NT2/D1 (cell line): ENCODE results near the gene SND1.

Experiments
- SUZ12 ChIP-seq: IDR thresholded peaks from 2 replicates; pipeline ENCODE4 v1.6.1; 2011; ENCODE audit not compliant: insufficient read length, insufficient read depth; ENCODE audit errors: extremely low read depth
- YY1 ChIP-seq: IDR thresholded peaks from 2 replicates; pipeline ENCODE4 v1.6.1; 2011; ENCODE audit not compliant: insufficient read length, insufficient read depth
- ZNF274 ChIP-seq: IDR thresholded peaks from 2 replicates; pipeline ENCODE4 v1.6.1; 2011; ENCODE audit warnings: mild to moderate bottlenecking, low read depth, low read length

- no peak for TF ChIP-seq YY1
- no peak for TF ChIP-seq SUZ12
- TF ChIP-seq ZNF274 = no peak
These were observed 462.8 kb downstream of the SND1 start for GRCh38 chr7:128114806-128115205.
